HEK293T (cell line): Measurements from ENCODE around the gene SLC19A3.

Experiments used
- CTCF ChIA-PET: fragments of 350-600 bp; formaldehyde crosslinking; extraction: SDS; loops from one replicate; lab custom pipeline; 2021; ENCODE audit warnings: antibody characterized with exemption, inconsistent platforms; lab: Yijun Ruan, JAX
- POLR2A ChIA-PET: fragments of 350-600 bp; formaldehyde crosslinking; extraction: SDS; loops from one replicate; lab custom pipeline; 2020; ENCODE audit warnings: antibody characterized with exemption, inconsistent platforms; lab: Yijun Ruan, JAX
- DNase-seq: peaks from one replicate; pipeline ENCODE4 v3.0.0; 2012; ENCODE audit warnings: mixed read lengths; ENCODE audit errors: extremely low spot score
- ARNT ChIP-seq: fragments of 450-650 bp; IDR thresholded peaks from 2 replicates; pipeline ENCODE4 v1.6.1; 2017; ENCODE audit warnings: mild to moderate bottlenecking
- BHLHE40 ChIP-seq: fragments of 450-650 bp; IDR thresholded peaks from 2 replicates; pipeline ENCODE4 v1.6.1; 2016; ENCODE audit warnings: mild to moderate bottlenecking, moderate library complexity, borderline replicate concordance
- CTBP1 ChIP-seq: fragments of 450-650 bp; IDR thresholded peaks from 2 replicates; pipeline ENCODE4 v1.6.1; 2016; ENCODE audit warnings: borderline replicate concordance
- ELF4 ChIP-seq: fragments of 450-650 bp; IDR thresholded peaks from 2 replicates; pipeline ENCODE4 v1.6.1; 2017; ENCODE audit warnings: antibody characterized with exemption
- FOXA1 ChIP-seq: fragments of 450-650 bp; IDR thresholded peaks from 2 replicates; pipeline ENCODE4 v1.6.1; 2016; ENCODE audit warnings: mild to moderate bottlenecking
- FOXK2 ChIP-seq: fragments of 450-650 bp; IDR thresholded peaks from 2 replicates; pipeline ENCODE4 v1.6.1; 2016; ENCODE audit warnings: mild to moderate bottlenecking
- FOXM1 ChIP-seq: fragments of 450-650 bp; IDR thresholded peaks from 2 replicates; pipeline ENCODE4 v1.6.1; 2017; ENCODE audit warnings: mild to moderate bottlenecking, borderline replicate concordance
- HDGF ChIP-seq: fragments of 450-650 bp; IDR thresholded peaks from 2 replicates; pipeline ENCODE4 v1.6.1; 2017; ENCODE audit warnings: antibody characterized with exemption, borderline replicate concordance
- L3MBTL2 ChIP-seq: fragments of 450-650 bp; conservative IDR thresholded peaks from 2 replicates; pipeline ENCODE4 v1.6.1; 2016; ENCODE audit warnings: mild to moderate bottlenecking
- LEF1 ChIP-seq: fragments of 450-650 bp; IDR thresholded peaks from 2 replicates; pipeline ENCODE4 v1.6.1; 2017; ENCODE audit warnings: mild to moderate bottlenecking, borderline replicate concordance
- NFRKB ChIP-seq: fragments of 450-650 bp; IDR thresholded peaks from 2 replicates; pipeline ENCODE4 v1.6.1; 2016; ENCODE audit warnings: mild to moderate bottlenecking, moderate library complexity
- SP1 ChIP-seq: fragments of 450-650 bp; IDR thresholded peaks from 2 replicates; pipeline ENCODE4 v1.6.1; 2017
- SUZ12 ChIP-seq: fragments of 450-650 bp; IDR thresholded peaks from 2 replicates; pipeline ENCODE4 v1.6.1; 2016; ENCODE audit warnings: mild to moderate bottlenecking
- TARDBP ChIP-seq: fragments of 450-650 bp; IDR thresholded peaks from 2 replicates; pipeline ENCODE4 v1.6.1; 2016
- ZNF384 ChIP-seq: fragments of 450-650 bp; IDR thresholded peaks from 2 replicates; pipeline ENCODE4 v1.6.1; 2016
- TF ChIP-seq, protein P1 (sequence below): fragments of 450-650 bp; IDR thresholded peaks from 2 replicates; pipeline ENCODE4 v1.6.1; 2016

Gene SLC19A3

DNA sequence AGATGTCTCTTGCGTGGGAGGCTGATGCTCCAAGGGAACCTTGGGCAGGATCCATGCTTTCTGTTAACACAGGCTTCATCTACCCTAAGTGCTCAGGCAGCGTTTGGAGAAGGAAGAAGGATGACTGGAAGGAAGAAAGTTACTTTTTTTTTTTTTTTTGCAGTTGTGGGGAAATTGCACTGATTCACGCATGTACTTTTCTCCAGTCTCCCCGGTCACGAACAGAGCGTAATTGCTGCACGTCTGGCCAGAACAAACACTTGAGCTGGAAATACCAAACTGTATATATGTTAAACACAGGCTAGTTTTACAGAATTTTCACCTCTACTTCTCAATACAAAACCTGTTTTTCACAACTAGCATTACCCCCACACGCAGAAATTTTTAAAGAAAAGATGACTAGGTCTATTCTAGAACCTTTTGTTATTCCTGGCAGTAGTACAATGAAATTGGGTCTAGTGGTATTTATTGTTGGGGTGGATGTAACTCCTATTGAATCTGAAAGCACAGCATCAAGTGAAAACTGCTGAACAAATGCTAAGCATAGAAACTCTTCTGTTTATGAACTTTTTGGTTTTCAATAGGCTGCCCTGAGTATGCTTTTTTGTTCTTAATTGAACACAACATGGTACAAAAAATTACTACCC lies 60.5 kb downstream of the SLC19A3 start:
- ChIA-PET CTCF (interaction anchor here (0.7 to 3.1 kb wide), 6 partner anchors 13 to 179 kb away, joined by 3 to 28 read pairs (median 4); no protein-coding TSS in a partner anchor), POLR2A (no interaction called here)
- no peak for DNase-seq
- TF ChIP-seq ARNT (no peak), BHLHE40 (no peak), FOXK2 (no peak), SUZ12 (no peak), NFRKB (no peak), HDGF (no peak), LEF1 (no peak), ELF4 (no peak), FOXA1 (no peak), ZNF384 (no peak), TARDBP (no peak), SP1 (no peak)
- TF ChIP-seq, protein P1, sequence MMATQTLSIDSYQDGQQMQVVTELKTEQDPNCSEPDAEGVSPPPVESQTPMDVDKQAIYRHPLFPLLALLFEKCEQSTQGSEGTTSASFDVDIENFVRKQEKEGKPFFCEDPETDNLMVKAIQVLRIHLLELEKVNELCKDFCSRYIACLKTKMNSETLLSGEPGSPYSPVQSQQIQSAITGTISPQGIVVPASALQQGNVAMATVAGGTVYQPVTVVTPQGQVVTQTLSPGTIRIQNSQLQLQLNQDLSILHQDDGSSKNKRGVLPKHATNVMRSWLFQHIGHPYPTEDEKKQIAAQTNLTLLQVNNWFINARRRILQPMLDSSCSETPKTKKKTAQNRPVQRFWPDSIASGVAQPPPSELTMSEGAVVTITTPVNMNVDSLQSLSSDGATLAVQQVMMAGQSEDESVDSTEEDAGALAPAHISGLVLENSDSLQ = no peak

DNA sequence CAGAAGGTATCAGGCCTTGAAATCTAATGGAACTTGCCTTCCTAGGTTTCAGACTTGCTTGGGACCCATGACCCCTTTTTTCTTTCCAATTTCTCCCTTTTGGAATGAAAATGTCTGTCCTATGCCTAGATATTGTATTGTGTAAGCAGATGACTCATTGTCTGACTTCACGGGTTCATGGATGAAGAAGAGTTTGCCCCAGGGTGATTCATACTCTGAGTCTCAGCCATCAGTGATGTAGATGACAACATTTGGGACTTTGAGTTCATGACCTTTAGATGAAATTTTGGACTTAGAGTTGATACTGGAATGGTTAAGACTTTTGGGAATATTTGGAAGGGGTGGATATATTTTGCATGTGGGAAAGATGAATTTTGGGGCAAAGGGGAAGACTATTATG lies 62.4 kb downstream of the SLC19A3 start:
- TF ChIP-seq L3MBTL2 = no peak
- no peak for TF ChIP-seq ZNF384
- TF ChIP-seq SP1 = no peak
- no peak for TF ChIP-seq ELF4
- TF ChIP-seq, protein P1 = no peak
- no peak for TF ChIP-seq ARNT
- TF ChIP-seq LEF1 = no peak
- TF ChIP-seq CTBP1 = no peak
- no peak for TF ChIP-seq TARDBP
- TF ChIP-seq FOXK2 = no peak
- TF ChIP-seq BHLHE40 = no peak
- TF ChIP-seq FOXM1 = no peak
- no peak for TF ChIP-seq FOXA1
- TF ChIP-seq HDGF = no peak
- TF ChIP-seq SUZ12 = no peak
- TF ChIP-seq NFRKB = no peak
- POLR2A ChIA-PET = no interaction called here
- CTCF ChIA-PET = no interaction called here
- DNase-seq = no peak

DNA sequence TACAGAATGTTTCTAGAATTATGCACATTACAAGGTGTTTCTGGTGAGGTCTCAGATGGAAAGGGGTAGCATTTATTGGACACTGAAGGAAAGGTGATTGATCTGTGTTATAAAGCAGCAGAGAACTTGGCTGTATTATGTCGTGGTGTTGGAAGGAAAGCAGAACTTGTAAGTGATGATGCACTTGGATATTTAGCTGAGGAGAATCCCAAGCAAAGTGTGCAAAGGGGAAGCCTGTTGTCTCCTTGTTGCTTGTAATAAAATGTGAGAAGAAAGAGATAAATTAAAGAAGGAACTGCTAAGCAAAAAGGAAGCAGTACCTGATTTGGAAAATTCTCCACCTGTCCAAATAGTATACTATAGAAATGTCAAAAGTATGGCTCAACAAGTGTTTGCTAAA lies 63.4 kb downstream of the SLC19A3 start:
- ChIA-PET CTCF (no interaction called here), POLR2A (no interaction called here)
- TF ChIP-seq NFRKB (no peak), ELF4 (no peak), FOXK2 (no peak), L3MBTL2 (no peak), ARNT (no peak), ZNF384 (no peak)
- TF ChIP-seq, protein P1 = no peak
- no peak for DNase-seq

DNA sequence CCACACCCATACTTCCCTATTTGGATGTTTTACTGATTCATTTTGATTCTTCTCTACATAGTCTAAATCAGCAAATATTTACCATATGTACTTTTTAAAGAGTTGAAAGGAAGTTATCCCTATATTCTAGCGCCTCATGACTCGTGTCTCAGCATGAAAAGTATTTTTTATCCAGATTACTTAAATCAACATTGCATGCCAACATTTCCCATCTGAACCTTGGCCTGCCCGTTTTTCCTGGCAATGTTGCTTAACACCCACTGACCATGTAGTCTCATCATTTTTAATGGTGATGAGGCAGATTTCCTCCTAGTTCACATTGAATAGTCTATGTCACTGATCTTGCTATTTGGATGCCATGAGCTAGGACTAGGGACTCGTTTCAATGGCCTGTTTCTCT lies 64.4 kb downstream of the SLC19A3 start:
- DNase-seq = no peak
- TF ChIP-seq HDGF (no peak), ARNT (no peak), FOXM1 (no peak)
- TF ChIP-seq, protein P1 = no peak
- ChIA-PET CTCF (no interaction called here), POLR2A (no interaction called here)

DNA sequence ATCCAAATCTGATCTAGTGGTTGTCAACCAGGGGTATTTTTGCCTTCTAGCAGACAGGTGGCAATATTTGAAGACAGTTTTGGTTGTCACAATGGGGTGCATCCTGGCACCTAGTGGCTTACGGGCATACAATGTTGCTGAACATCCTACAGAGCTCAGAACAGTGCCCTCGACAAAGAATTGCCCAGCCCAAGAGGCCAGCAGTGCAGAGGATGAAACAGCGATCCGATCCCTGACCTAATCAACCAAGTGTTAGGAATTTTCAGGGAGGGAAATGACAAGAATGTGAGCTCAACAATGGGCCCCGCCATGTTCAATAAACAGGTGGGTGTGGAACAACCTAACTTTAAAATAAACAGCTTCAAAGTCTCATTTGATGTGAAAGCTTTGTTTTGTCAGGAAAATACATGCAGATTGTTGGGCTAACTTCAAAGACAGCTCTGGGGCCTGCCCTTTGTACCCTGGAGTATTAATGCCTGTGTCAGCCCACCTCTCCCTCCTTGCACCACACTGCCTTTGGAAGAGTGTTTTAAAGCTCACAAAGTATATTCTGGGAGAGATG lies 73.8 kb downstream of the SLC19A3 start:
- CTCF ChIA-PET = interaction anchor here (0.6 to 1.0 kb wide), 2 partner anchors 14 to 234 kb away, joined by 3 to 4 read pairs; no protein-coding TSS in a partner anchor

DNA sequence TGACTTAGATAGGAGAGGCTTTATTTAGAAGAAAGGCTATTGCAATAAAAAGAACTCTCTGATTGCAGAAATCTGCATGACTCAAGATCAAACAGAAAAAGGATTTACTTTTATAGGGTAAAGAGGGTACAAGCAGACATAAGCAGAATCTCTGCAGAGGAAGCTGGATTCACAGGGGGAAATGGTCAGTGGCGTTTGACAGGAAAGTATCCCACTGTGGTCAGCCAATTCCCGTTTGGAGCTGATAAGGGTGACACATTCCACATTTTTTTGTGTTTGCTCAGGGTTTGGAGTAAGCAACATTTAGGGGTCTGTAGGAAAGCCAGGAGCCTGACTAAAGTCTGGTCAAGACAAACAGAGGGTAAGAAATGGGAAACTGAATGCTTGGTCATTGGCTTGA lies 75.2 kb downstream of the SLC19A3 start:
- CTCF ChIA-PET = no interaction called here
- TF ChIP-seq ELF4 (no peak), LEF1 (no peak), TARDBP (no peak), ZNF384 (no peak), FOXM1 (no peak), CTBP1 (no peak), FOXK2 (no peak)
- no peak for DNase-seq
- POLR2A ChIA-PET = no interaction called here

More for the DNA sequence above, 73.8 kb downstream of the SLC19A3 start:
- POLR2A ChIA-PET = no interaction called here
- TF ChIP-seq ELF4 (no peak), ZNF384 (no peak), CTBP1 (no peak)
- no peak for DNase-seq
